ENCODE results near the gene OTULINL.

Gene OTULINL

DNA sequence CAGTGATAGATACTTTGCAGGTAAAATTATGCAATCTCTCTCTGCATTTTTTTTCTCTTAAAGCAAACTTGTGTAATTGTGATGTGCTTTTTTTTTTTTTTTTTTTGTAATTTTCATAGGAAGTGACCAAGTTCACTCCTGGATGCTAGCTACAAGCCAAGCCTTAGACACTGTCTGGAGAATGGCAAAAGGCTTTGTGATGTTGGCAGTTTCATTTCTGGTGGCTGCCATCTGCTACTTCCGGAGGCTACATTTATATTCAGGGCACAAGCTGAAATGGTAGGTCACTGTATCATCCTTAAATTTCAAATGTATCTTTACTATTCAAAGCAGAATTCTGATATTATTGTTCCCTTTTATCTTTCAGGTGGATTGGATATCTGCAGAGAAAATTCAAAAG, 19.3 kb downstream of the OTULINL start:
- no peak for DNase-seq (ENCODE audit: low read depth)

DNA sequence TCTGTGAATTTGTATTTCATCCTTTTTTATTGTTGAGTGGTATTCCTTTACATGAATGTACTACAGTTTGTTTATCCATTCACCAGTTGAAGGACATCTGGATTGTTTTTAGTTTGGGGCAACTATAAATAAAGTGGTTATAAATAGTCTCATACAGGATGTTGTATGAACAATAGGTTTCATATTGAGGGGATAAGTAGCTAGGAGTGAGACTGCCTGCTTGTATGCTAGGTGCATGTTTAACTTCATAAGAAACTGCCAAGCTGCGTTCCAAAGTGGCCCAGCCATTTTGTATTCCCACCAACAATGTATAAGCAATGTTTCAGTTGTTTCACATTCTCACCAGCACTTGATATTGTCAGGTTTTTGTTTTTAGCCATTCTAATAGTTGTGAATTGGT, 21.5 kb downstream of the OTULINL start:
- DNase-seq (ENCODE audit: low read depth) = no peak

DNA sequence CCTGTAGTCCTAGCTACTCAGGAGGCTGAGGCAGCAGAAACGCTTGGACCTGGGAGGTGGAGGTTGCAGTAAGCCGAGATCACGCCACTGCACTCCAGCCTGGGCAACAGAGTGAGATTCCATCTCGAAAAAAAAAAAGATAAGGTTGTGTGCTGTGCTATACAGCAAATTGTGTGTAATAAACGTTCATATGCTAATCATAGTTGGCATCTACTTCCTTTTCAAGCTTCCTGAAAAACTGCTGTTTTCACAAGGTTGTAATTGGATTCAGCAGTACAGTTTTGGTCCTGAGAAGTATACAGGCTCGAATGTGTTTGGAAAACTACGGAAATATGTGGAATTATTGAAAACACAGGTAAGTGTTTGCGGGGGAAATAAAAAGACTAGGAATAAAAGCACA, 25.5 kb downstream of the OTULINL start:
- DNase-seq (ENCODE audit: low read depth) = no peak

DNA sequence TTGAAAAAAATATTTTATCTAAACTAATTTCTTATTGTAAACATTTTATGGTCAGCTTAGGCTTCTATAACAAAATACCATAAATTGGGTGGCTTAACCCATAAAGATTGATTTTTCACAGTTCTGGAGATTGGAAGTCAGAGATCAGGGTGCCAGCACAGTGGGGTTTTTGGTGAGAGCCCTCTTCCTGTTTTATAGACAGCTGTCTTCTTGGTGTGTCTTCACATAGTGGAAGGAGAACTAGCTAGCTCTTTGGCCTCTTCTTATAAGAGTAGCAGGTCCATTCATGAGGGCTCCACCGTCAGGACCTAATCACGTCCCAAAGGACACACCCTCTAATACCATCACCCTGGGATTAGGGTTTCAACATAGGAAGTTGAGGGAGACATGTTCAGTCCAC, 26.6 kb downstream of the OTULINL start:
- DNase-seq (ENCODE audit: low read depth) = no peak

DNA sequence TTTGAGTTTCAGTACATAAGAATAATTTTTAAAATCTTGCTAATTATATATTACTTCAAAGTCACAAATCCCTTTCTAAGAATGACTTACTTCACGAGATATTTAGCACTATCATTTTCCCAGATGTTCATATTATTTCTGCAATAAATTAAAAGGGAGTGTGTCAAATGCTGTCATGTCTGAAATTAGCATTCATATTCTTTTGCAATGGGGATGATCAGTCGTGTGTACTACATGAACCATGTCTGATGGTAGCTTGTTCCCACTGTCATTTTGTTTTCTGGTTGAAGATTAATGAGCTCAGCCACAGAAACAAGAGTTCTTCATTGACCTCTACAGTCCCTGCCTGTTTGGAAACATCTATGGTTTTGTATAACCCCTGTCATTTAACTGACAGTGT, 30.1 kb downstream of the OTULINL start:
- DNase-seq (ENCODE audit: low read depth) = no peak

DNA sequence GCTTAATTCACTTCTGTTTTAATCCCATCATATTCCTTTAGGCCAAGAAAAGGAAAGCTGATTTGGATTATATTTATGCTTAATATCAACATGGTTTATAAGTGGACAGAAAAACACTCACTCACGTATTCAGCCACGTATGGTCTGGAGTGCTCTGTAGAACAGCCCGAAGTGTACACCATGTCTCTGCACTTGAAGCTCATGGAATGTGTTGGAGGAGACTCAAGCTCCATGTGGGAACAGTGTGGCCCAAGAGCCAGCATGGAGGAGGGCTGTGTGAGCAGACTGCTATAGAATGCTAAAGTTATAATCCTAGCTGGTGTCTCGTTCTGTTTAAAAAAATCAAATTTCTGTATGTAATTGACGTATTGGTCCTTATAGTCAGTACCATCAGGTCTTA, 32.9 kb downstream of the OTULINL start:
- no peak for DNase-seq (ENCODE audit: low read depth)

DNA sequence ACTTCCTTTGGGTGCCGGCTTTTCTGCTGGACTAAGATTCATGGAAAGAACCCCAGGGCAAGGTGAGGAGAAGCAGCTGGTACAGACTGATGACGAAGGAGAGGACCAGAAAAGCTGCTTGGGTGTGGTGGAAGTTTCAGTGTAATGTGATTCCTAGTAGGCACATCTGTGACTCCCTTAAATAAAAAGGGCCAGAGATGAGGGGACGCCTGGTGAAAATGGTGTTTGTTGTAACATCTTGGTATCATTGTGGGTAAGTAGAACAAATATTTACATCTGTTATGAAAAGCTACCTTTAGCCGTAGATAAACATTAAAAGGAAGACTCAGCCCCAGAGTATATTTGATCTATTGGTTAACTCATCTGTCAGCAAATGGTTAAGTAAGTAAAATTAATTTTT, 33.8 kb downstream of the OTULINL start:
- no peak for DNase-seq (ENCODE audit: low read depth)

DNA sequence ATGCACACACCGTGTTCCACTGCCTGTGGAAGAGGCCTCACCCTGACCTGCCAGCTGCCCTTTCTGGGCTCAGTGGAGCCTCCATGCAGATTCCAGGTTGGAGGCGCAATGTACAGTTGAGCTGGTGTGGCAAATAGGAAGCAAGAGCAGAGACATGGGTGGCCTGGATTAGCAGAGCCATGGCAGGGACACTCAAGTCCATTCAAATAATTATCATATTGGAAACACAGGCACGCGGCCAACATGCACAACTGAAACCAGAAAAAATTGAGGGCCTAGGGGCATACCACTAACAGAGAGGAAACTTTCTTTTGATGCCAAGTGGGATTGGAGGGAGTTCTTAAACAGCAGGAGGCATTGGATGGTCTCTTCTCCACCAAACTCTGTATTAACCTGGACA, 35.8 kb downstream of the OTULINL start:
- DNase-seq (ENCODE audit: low read depth) = no peak

DNA sequence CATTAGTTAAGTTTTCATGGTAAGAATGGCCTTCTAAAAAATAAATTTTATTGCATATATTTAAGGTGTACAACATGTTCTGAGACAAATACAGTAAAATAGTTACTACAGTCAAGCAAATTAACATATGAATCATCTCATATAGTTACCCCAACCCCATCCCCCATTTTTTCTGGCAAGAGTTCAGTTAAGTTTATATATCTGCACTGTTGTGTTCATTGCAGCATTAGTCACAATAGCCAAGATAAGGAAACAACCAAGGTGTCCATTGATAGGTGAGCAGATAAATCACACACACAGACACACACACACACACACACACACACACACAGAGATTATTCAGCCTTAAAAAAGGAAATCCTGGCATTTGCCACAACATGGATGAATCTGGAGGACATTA, 45.7 kb downstream of the OTULINL start:
- no peak for DNase-seq (ENCODE audit: low read depth)

DNA sequence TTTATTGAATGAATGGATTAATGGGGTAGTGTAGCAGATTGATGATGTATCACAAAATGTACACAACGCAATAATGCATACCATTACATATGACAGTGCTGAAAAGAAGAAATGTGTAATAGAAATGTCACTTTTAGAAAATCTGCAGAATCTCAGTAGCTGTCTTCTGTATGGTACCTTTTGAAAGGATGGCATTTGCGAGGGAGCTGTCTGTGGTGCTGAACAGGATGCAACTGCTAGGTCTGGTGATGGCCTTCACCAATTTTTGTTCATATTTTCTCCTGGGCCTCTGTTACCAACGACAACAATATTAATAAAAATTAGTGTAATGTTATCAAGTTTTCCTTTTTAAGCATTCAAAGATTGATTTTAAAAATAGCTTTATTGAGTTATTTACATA, 46.8 kb downstream of the OTULINL start:
- peak; percentile 29 for DNase-seq (ENCODE audit: low read depth)

DNA sequence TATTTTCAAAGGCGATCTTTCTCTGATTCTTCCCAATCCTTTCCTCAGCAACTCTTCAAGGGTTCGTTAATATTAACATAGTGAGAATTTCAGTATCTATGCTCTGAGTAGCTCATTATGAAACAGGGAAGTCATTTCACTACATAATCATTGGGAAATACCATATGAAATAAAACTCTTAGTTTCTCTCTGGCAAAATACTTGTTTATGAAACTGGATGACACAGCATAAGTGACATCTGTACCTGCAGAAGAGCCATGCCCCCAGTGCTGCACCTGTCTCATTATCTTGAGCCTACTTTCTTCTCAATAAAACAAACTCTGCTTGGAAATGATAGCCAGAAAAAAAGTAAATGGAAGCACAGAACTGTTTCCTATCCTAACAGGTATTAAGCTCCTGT, 49.1 kb downstream of the OTULINL start:
- no peak for DNase-seq (ENCODE audit: low read depth)

DNA sequence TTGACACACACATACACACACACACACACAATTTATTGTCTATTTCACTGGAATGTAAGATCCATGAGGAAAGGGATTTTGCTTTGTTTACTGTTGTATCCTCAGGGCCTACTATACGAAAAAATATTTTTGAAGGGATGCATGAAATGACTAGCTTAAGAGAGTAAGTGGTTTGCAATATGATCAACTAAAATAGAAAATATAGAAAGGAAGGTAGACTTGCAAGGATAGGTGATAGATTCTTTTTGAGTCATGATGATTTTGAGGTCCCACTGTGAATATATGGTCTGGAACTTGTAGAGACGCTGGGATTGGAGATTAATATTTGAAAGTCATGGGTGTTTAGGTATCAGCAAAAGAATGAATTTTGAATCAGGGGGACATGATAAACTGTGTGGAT, 54.1 kb downstream of the OTULINL start:
- no peak for DNase-seq (ENCODE audit: low read depth)

DNA sequence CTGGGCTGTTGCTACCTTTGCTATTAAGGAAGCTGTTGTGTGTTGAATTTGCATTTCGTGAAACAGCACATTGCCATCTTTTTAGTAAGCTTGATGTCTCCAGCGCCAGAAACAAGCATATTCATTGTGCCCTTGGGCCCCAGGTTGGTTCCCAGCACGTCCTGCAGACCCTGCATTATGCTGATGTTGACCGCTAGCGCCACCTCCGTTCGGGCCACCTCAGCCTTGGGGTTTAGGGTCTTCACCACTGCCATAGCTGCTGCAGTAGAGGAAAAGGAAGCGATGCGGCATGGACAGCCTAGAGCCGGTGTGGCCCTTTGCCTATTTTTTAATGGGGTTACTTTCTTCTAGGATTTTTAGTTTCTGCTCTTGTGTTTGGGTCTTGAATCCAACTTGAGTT, 59.2 kb downstream of the OTULINL start:
- DNase-seq (ENCODE audit: low read depth) = no peak

DNA sequence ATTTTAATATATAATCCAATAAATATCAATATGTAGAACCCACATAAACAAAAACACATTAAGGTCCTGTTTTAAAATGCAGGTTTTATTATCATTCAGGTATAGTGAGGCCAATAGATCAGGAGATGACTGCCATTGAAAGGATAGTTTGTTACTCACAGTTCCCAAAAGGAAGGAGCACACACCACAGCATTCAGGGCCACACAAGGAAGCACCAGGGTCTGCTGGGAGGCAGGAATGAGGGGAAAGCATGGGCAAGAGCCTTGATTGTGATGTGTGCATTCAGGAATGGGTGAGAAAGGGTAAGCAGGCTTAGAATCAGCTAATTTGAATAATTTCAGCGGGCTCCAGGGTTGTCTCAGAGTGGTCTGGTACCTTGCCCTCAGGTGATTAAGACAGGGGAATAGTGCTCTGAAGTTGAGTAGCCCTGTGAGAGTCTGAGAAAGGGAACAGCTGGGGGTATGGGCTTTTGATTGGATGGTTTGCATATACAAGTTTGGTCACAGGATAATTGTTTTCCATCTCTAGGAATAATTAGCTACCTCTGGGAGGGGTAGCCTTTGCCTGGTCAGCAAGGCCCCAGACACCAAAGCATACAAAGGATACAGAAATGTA, 63.1 kb downstream of the OTULINL start:
- no peak for DNase-seq (ENCODE audit: low read depth)

DNA sequence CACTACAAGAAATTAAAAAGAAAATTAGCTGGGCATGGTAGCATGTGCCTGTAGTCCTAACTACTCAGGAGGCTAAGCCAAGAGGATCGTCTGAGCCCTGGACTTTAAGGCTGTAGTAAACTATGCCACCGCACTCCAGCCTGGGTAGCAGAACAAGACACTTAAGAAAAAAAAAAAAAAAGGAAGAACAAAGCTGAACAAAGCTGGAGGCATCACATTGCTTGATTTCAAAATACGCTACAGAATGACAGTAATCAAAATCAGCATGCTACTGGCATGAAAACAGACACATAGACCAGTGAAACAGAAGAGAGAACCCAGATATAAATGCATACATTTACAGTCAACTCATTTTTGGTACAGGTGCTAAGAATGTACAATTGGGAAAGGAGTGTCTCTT, 68.5 kb downstream of the OTULINL start:
- DNase-seq (ENCODE audit: low read depth) = no peak

DNA sequence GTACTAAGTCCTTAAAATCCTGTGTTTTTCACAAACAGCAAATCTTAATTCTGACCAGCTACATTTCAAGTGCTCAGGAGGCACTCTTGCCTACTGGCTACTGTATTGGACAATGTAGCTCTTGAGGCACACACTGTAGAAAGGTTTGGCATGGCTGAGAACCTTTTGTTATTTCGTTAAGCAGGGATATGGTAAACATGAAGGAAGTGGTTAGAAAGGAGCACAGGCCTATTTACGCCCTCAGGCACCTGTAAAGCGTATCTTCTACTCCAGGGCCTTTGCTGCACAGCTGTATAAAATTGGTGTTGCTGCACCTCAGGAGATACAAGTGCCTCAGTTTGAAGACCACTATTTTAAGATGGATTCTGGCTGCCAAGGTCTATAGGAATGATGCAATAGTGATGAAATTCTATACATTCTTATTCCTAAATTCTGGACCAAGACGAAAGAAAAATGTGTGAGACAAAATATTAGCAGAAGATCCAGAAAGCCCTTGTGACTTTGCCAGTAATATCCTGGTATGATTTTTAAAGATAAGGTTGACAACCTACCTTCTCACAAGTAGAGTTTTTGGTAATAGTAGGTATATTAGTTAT, 73.7 kb downstream of the OTULINL start:
- DNase-seq (ENCODE audit: low read depth) = no peak

DNA sequence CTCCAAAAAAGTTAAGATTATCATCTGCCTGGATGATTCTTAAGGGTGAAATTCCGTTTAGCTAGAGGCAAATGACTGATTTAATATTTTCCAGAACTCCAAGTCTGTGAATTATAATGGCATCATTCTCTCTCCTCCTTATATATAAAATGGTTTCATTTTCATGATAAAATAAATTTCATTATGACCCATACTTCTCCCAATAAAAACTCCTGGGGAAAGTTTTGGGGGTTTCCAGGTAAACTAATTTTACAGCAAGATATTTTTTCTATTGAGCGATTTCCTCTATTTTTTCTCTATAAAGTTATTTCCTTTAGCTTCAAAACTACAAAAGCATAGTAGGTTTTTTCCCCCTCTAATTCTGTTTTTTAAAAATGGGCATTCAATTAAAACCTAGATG, 75.3 kb downstream of the OTULINL start:
- no peak for DNase-seq (ENCODE audit: low read depth)

DNA sequence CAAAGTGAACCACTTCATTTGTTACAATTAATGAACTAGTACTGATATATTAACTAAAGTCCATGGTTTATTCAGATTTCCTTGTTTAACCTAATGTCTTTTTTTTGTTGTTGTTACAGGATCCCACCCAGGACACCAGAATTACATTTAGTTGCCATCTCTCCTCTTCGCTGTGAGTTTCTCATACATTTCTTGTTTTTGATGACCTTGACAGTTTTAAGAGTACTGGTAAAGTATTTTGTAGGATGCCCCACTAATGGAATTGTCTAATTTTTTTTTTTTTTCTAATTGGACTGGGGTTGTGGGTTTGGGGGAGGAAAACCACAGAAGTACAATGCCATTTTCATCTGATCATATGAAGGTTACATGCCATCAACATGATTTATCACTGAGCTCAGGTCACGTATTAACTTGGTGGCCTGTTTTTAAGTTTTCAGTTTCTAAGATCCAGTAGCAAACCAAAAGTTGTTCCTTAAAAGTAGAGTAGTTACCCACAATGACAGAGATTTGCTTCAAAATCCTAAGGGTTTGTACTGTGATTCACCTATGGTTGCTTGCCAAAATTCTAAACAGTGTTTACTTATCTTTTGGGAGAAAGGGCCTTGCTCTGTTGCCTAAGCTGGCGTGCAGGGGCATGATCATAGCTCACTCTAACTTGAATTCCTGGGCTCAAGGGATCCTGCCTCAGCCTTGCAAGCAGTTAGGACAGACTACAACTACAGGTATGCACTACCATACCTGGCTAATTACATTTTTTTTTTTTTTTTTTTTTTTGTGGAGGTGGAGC, 78.4 kb downstream of the OTULINL start:
- DNase-seq (ENCODE audit: low read depth) = no peak

DNA sequence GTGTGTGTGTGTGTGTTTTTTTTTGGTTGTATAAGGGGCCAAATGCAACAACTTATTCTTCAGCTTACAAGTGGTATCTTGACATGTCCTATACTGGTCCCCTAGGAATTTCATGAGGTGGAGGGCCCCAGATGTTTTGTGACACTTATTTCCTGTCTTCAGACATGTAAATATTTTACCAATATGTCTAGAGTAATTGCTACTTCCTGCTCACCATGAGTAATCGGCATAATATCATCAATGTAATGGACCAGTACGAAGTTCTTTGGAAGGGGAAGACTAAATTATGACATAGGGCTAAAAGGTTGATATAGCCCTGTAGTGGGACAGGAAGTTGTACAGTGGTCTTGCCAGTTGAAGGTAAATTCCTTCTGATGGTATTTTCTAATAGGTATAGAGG, 79.2 kb downstream of the OTULINL start:
- DNase-seq (ENCODE audit: low read depth) = no peak

All from HS-27A (cell line).